ENCODE measurements around the gene TOP1. TPM values are rescaled to one million over a fixed set of nuclear protein-coding genes. Genes with fewer than 3 reads are reported as not detected.

TOP1 gene
- polyA plus RNA-seq, 1 of the 3 experiments (the other 2 are of a cell fraction) = 11.9 TPM

DNA sequence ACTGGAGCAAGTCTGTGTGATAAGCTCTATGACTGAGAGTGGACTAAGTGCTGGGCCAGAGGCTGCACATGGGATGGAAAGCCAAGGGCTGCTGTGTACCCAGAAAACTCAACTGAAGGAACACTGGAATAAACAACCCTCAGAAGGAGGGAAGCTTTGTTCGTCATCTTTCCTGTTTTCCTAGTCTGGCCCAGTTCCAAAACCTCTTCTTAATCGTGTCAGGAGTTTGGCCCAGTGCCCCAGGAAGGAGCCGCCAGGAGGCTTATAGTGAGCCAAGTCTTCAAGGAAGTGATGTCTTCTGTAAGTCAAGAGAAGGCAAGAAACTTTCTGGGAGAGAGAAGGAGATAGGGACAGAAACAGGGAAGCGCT lies 23.3 kb upstream of the TOP1 start (continued):
- TF ChIP-seq MEF2A (IDR thresholded peaks at IDR 0.05; ENCODE audit: borderline replicate concordance, low read depth) (0 out of 2 replicates have a peak, but pooled peaks have one; percentile 25), ELF1 (IDR thresholded peaks at IDR 0.05) (0 out of 2 replicates have a peak, but pooled peaks have one; percentile 32), NRF1 (IDR thresholded peaks at IDR 0.05; ENCODE audit: low read depth, low read length) (no peak), RCOR1 (IDR thresholded peaks at IDR 0.05; ENCODE audit: low read length) (no peak), TEAD4 (IDR thresholded peaks at IDR 0.05; ENCODE audit: borderline replicate concordance, insufficient read depth) (no peak), MXI1 (IDR thresholded peaks at IDR 0.05; ENCODE audit: low read depth, low read length) (no peak), RAD21 (IDR thresholded peaks at IDR 0.05; ENCODE audit: low read length) (no peak), FOSL2 (IDR thresholded peaks at IDR 0.05; ENCODE audit: borderline replicate concordance, low read depth) (peak; percentile 43; the same call in 1 of the 2 replicates)
- TF ChIP-seq, protein P1, sequence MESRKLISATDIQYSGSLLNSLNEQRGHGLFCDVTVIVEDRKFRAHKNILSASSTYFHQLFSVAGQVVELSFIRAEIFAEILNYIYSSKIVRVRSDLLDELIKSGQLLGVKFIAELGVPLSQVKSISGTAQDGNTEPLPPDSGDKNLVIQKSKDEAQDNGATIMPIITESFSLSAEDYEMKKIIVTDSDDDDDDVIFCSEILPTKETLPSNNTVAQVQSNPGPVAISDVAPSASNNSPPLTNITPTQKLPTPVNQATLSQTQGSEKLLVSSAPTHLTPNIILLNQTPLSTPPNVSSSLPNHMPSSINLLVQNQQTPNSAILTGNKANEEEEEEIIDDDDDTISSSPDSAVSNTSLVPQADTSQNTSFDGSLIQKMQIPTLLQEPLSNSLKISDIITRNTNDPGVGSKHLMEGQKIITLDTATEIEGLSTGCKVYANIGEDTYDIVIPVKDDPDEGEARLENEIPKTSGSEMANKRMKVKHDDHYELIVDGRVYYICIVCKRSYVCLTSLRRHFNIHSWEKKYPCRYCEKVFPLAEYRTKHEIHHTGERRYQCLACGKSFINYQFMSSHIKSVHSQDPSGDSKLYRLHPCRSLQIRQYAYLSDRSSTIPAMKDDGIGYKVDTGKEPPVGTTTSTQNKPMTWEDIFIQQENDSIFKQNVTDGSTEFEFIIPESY (IDR thresholded peaks at IDR 0.05; ENCODE audit: borderline replicate concordance, low read depth) = no peak

DNA sequence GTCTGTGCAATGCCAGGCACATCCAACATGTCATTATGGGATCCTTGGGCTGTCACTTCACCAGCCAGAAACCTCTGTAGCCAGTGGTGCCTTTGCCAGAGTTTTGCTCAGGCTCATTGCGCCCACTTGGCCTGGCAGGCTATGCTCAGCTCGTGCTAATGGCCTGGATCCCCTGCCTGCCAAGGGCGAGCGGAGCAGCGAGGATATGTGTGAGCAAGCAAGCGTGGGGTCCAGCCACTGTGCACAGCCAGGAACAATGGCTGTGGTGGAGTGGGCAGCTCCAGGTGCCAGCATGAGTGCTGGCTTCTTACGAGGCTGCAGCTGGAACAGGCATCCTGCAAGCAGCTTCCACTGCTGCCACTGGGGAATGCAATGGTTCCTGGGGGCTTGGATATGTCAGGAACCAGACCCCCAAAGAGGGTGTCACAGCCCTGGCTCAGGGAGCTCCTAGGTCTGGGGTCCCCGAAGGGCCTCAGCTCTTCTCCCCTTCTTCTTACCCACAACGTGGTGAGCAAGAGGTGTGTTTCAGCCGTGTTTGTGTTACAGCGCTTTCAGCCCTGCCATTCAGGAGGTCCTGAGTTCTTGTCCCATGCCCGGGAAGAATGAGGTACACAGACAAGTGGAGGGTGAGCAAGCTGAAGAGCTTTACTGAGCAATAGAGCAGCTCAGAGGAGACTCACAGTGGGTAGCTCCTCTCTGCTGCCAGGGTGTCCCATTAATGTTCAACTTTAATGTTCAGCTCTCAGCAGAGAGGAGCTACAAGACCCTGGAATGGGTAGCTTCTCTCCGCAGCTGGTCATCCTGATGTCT lies 22.3 kb upstream of the TOP1 start:
- ChIA-PET CTCF (interaction anchor here (1.2 to 1.8 kb wide), 4 partner anchors 15 to 128 kb away, joined by 3 to 13 read pairs (median 5); no protein-coding TSS in a partner anchor), POLR2A (no interaction called here)
- Histone ChIP-seq H3F3A (replicated peaks; ENCODE audit: insufficient read depth) (peaks cover 38% of the 10 kb centered on the region), H3K9me2 (no peaks in the 10 kb centered on the region), H3K36me3 (replicated peaks in 1 of 2; ENCODE audit: control insufficient read depth in 1 of 2, insufficient read depth in 2 of 2, low read length in 1 of 2) (no peaks in the 10 kb centered on the region), H3K4me2 (peak overlapping the region; percentile 71; the same call in 1 of the 2 replicates), H3K9ac (no peak overlapping the region), H3K27me3 (ENCODE audit: insufficient read depth) (no peaks in the 10 kb centered on the region), H2AFZ (ENCODE audit: low read depth) (no peak overlapping the region), H3K79me2 (ENCODE audit: insufficient read depth) (0 out of 2 replicates have a peak, but pooled peaks cover 4% of the 10 kb centered on the region), H3K27ac (ENCODE audit: low read depth in 2 of 2, low read length in 1 of 2) (peak overlapping the region in 1 of 2 experiments; percentile 99; a peak in 1 of 4 replicates), H3K4me3 (ENCODE audit: low read depth in 2 of 2, low read length in 1 of 2) (no peak overlapping the region), H3K9me3 (no peaks in the 10 kb centered on the region), H3K4me1 (ENCODE audit: control insufficient read depth in 1 of 2, insufficient read depth in 2 of 2, low read depth in 1 of 2, low read length in 1 of 2) (peaks cover 5 to 64% of the 10 kb centered on the region in 2 experiments; a peak in 3 of 4 replicates), H4K20me1 (ENCODE audit: insufficient read depth) (no peaks in the 10 kb centered on the region)
- 93% methylated on average over 6 of the region's 13 CpGs for WGBS (ENCODE audit: low lambda C conversion rate)
- DNase-seq = no peak
- no peak for TF ChIP-seq SMC3 (IDR thresholded peaks at IDR 0.05; ENCODE audit: low read depth, low read length)
- TF ChIP-seq FOXJ3 (CRISPR knock-in tag; IDR thresholded peaks at IDR 0.05) = no peak
- TF ChIP-seq TCF12 (IDR thresholded peaks at IDR 0.05) = no peak
- TF ChIP-seq NFIC (IDR thresholded peaks at IDR 0.05; ENCODE audit: borderline replicate concordance) = no peak
- no peak for TF ChIP-seq TAF1 (IDR thresholded peaks at IDR 0.05; ENCODE audit: borderline replicate concordance, low read depth, low read length)
- TF ChIP-seq MXI1 (IDR thresholded peaks at IDR 0.05; ENCODE audit: low read depth, low read length) = no peak
- no peak for TF ChIP-seq CHD2 (IDR thresholded peaks at IDR 0.05; ENCODE audit: low read length, partially characterized antibody)
- TF ChIP-seq, protein P2, sequence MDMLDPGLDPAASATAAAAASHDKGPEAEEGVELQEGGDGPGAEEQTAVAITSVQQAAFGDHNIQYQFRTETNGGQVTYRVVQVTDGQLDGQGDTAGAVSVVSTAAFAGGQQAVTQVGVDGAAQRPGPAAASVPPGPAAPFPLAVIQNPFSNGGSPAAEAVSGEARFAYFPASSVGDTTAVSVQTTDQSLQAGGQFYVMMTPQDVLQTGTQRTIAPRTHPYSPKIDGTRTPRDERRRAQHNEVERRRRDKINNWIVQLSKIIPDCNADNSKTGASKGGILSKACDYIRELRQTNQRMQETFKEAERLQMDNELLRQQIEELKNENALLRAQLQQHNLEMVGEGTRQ (IDR thresholded peaks at IDR 0.05; ENCODE audit: borderline replicate concordance, low read depth, low read length) = no peak
- TF ChIP-seq EP300 (IDR thresholded peaks at IDR 0.05; ENCODE audit: borderline replicate concordance in 1 of 2, low read depth in 1 of 2, low read length in 1 of 2) = no peak
- TF ChIP-seq NRF1 (IDR thresholded peaks at IDR 0.05; ENCODE audit: low read depth, low read length) = no peak
- TF ChIP-seq RFX5 (IDR thresholded peaks at IDR 0.05; ENCODE audit: low read length) = no peak
- TF ChIP-seq, protein P3, sequence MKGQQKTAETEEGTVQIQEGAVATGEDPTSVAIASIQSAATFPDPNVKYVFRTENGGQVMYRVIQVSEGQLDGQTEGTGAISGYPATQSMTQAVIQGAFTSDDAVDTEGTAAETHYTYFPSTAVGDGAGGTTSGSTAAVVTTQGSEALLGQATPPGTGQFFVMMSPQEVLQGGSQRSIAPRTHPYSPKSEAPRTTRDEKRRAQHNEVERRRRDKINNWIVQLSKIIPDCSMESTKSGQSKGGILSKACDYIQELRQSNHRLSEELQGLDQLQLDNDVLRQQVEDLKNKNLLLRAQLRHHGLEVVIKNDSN (IDR thresholded peaks at IDR 0.05; ENCODE audit: borderline replicate concordance, low read depth) = no peak
- no peak for TF ChIP-seq FOXM1 (IDR thresholded peaks at IDR 0.05; ENCODE audit: low read depth)
- TF ChIP-seq, protein P1 (IDR thresholded peaks at IDR 0.05; ENCODE audit: borderline replicate concordance, low read depth) = no peak
- no peak for TF ChIP-seq POLR2AphosphoS5 (IDR thresholded peaks at IDR 0.05; ENCODE audit: low read depth, low read length)
- TF ChIP-seq, protein P4, sequence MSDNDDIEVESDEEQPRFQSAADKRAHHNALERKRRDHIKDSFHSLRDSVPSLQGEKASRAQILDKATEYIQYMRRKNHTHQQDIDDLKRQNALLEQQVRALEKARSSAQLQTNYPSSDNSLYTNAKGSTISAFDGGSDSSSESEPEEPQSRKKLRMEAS (IDR thresholded peaks at IDR 0.05; ENCODE audit: low read depth) = no peak
- no peak for TF ChIP-seq YY1 (IDR thresholded peaks at IDR 0.05; ENCODE audit: low read depth)
